GM04503 (cell line): Measurements from ENCODE around the gene HNRNPA3.
"Not testable (repeated sequence)": the region's sequence is repeated elsewhere in the genome, so short reads cannot be mapped to it uniquely, and the experiment has no call there.

ENCODE experiments used
- DNase-seq: peaks from one replicate; pipeline ENCODE4 v3.0.0-alpha.2; 2012; ENCODE audit warnings: low read depth

Gene HNRNPA3

DNA sequence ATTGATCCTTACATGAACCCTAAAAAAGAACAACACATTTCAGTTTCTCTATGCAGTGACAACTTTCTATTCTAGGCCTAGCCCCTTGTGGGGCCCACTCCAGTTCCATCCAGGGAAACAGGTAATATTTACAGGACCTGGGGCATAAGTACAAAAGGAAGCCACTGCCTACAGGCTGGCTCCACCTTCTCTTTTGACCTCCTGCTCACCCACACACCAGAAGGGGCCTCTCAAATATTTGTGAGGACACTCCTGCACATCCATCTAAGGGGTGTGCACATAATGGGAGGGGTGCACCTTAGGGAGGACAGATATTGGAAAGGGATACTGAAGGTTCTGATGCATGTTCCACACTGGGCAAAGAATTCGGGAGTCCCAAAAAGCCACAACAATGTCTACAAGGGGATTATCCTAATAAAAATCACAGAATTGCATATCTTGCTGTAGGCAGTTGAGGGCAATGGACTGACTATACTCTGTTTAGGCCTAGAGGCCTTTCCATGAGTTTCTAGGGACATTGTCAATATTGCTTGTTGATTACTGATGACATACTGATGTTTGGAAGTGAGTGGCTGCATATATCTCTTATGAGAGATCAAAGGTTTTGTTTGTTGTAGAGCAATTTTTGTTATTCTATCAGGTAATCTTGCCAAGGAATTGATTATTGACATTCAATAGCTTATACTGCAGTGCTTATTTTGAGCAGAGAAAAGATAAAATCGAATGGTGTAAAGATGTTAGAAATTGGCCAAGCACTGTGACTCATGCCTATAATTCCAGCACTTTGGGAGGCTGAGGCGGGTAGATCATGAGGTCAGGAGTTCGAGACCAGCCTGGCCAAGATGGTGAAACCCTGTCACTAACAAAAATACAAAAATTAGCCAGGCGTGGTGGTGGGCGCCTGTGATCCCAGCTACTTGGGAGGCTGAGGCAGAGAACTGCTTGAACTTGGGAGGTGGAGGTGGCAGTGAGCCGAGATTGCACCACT, 23.8 kb upstream of the HNRNPA3 start:
- DNase-seq, result no peak

DNA sequence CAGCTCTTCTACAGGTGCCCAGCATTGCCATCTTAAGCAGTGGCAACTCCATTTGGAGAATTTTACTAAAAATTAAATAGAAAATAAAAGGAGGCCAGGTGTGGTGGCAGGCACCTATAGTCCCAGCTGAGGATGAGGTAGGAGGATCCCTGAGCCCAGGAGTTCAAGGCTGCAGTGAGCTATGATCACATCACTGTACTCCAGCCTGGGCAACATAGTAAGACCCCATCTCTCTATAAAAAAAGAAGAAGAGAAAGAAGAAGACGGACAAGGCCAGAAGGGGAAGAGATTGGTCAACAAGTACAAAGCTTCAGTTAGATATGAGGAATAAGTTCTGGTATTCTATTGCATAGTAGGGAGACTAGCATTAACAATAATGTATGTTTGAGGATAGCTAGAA, 21.7 kb upstream of the HNRNPA3 start:
- no peak for DNase-seq

DNA sequence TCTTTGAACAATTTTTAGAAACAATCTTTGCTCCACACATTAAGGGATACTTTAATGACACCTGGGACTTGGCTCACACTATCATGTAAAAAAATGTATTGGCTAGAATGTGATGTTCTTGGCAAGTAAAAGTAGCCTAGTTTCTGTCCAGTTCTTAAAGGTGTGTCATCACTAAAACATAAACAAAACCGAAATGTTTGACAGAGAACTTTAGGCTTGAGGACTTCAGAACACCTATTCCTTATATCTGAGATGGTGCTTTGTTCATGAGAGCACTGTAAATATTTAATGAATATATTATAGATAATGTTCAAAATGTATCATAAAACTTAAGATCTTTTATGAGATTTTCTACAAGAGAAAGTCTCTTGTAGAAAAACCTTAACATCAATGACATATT, 19.8 kb upstream of the HNRNPA3 start:
- no peak for DNase-seq

DNA sequence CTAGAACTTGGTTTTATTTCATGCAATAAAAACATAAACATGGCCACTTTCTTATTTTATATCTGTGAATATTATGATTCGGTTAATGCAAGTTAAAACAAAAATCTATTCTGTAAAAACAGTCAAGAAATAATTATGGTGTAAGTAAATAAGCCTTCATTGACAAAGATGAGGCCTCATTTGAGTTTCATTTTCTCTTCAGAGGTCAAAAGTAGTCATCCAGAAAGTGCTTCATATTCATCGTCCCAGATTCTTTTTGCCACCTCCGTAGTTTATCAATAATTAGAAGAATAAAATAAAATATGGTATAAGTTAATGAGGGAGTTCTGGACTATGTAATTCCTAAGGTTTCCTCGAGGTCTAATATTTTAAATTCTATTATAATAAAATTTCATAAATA, 19.4 kb upstream of the HNRNPA3 start:
- DNase-seq, result no peak

DNA sequence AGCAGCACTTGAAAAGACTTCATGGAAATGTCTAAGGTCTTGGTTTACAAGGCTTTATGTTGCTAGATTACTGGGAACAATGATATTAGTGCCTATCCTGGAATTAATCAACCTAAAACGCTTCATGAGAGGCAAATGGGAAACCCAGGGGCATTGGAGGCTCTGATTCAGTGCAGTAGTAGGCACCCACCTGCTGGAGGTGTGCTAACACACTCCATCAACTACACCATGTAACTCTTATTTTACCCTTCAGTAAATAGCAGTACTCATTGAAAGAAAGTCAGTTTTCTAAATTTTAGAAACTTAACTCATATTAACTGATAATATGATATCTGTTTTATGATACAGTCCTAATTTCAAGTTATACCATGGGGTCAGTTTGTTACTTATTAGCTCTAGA, 17.4 kb upstream of the HNRNPA3 start:
- DNase-seq, result no peak

DNA sequence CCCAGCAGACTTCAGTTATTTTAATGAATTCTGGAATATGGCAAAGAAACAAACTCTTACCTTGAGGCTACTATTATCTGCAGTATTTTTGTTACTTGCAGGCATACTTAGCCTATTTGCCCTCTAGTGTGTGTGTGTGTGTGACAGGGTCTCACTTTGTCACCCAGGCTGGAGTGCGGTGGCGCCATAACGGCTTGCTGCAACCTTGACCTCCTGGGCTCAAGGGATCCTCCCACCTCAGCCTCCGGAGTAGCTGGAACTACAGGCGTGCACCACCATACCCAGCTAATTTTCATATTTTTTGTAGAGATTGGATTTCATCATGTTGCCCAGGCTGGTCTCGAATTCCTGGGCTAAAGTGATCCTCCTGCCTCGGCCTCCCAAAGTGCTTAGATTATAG, 12.2 kb upstream of the HNRNPA3 start:
- DNase-seq, result not testable (repeated sequence)

DNA sequence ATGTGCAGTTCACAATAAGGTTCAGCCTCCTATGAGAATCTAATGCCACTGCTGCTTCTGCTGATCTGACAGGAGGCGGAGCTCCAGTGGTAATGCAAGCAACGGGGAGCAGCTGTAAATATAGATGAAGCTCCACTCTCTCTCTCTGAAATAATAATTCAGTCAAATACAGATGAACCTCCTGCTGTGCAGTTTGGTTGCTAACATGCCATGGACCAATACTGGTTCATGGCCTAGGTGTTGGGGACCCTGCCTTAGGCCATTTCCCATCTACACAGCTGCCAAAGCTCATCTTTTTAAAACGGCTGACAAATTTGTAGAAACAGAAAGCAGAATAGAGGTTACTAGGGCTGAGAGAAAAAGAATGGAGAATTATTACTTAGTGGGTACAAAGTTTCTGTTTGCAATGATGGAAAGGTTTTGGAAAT, 10.7 kb upstream of the HNRNPA3 start:
- no peak for DNase-seq

DNA sequence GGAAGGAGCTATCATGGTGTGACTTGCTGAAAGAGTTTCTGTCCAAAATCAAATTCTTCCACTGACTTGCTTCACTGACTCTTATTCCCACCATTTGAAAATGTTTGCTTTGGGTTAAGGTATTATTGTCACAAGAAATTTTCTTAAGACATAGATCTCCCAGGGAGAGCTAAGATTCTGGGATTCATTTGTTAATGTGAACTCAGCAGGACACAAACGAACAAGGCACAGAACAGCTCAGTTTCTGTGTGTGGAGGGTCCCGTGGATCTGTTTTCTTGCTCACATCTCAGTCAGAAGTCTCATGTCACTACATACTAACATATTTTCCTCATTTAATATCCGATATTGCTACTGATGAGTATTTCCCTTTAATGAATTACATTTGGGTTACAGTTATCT, 8.2 kb upstream of the HNRNPA3 start:
- no peak for DNase-seq

DNA sequence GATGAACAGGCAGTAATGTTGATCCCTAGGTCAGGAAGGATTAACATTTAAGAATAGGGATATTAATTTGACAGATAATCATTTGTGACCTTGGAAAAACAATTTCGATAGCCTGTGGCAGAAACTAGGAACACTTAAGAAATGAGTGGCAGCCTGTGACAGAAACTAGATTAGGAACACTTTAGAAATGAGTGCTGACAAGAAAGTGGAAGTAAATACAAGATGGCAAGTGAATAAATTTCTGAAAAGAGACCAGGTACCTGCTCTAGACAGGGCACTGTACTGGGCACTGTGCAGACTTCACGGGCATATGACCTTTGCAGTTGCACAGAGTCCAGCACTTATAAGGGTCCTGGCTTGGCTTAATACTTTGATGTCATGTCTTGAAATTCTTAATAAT, 5.5 kb upstream of the HNRNPA3 start:
- no peak for DNase-seq

DNA sequence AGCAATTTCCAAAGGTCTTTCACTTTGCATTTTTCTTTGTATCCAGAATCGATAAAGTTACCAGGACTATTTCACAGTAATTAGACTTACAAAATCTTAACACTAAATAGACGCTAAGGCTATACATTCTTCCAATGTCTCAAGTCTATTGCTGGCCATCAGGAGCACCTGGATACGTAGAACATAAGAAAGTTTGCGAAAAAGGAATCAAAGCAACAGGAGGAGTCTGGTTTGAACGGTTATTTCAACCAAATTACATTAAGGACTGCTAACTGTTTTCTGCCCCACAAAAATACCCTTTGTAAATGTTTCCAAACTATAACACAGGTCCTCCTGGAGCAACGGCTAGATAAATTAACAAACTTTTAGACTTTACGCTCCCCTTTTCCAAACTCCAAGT, 1.4 kb upstream of the HNRNPA3 start:
- DNase-seq, result no peak

DNA sequence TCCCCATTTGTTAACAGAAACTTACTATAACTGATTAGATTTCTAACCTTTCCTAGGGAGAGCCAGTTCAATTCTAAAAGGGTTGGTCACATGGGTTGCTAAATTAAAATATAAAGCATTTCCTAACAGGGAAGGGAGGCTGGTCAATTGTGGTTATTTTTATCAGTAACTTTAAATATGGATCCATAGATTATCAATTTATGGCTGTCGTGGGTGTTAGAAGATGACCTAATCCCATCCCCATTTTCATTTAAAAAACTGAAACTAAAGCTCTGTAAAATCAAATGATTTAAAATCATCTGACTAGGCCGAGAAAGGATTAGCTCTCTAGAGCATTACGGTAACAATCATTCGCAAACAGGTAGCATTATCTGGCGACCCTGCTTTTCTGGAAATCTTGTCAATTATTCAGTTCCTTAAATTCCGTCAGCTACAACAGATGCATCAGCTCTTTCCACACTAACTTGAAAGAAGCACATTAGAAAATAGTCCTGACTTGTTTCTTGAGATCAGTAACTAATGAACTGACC, 953 bp upstream of the HNRNPA3 start:
- no peak for DNase-seq

DNA sequence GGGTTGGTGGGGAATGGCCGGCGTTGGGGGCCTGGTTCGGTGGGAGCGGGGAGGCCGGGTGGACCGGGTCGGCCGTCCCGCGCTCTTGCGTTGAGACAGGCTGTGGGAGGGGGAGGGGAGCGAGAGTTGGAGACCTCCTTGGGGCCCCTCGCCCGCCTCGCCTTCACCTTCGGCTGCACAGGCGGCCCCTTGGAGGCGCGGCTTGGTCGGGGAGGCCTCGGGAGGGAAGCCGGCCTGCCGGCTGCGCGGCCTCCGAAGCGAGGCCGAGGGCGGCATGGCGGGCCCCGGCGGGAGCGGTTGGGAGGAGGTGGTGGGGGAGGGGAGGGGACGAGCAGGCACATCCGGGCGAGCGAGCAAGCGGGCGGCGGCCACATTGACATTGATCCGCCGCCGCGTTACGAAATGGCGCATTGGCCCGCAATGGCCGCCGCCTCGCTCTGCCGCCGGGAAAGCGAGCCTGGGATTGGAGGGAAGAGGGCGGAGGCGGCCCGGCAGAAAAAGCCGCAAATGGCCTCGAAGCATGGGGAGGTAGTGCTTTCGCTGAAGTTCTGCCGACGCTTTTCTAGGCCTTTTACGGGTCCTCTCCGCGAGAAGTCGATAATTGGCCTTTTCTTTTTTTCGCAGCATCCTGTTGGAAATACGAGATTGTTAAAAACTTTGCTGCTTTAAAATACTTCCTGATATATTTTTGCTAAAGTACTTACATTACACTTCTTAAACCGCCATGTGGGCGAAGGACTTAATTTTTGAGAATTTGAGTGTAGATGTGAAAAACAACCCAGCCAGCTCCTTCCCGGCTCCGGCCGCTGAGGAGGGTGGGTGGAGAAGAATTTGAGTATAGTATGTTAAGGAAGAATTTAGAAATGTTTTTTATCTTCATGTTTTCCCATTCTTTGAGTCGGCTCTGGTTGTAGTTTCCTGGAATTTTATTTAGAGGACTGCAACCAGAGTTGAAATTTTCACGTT, 580 bp downstream of the HNRNPA3 start:
- DNase-seq, result peak; percentile 42

DNA sequence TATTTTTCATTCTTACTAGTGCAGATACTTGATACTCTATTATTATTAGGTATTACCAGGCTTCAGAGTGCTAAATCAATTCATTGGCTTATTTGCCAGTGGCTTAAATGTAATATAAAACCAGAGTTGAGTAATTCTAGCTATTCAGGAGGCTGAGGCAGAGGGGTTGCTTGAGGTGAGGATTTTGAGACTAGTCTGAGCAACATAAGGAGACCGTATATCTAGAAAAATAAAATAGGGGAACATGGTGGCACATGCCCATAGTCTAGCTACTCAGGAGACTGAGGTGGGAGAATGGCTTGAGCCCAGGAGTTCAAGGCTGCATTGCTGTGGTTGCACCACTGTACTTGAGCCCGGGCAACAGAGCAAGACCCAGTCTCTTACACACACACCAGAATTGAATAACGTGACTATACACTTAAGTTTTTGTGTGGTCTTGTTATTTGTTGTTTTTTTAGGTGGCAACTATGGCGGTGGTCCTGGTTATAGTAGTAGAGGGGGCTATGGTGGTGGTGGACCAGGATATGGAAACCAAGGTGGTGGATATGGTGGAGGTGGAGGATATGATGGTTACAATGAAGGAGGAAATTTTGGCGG, 4.8 kb downstream of the HNRNPA3 start:
- DNase-seq, result no peak

DNA sequence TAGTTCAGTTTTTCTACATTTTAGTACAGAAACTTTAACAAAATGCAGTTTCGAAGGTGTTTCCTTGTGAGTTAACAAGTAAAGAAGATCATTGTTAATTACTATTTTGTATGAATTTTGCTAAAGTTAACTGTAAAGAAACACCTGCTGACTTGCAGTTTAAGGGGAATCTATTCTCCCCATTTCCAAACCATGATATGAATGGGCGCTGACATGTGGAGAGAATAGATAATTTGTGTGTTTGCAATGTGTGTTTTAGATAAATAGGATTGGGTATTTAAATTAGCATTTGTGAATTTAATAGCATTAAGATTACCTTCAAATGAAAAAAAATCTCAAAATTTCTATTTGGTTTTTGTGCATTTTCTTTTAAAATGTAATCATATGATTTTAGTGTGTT, 7.2 kb downstream of the HNRNPA3 start:
- not testable (repeated sequence) for DNase-seq

DNA sequence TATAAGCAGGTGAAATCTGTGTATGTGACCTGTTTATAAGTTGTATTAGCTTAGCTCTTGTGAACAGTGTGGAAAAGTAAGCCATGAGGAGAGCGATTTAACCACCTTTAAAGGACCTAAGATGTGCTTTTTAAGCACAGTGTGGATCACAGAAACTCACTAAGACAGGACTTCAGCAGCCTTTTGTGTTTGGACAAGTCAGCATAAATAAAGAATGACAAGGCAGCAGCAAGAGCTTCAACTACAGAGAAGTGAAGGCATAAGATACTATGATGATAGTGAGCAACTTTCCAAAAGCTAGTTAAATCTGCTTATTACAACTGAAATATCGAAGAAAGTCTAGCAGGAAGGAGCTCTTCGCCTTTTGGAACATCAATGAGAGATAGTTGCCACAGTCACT, 8.9 kb downstream of the HNRNPA3 start:
- DNase-seq, result no peak

DNA sequence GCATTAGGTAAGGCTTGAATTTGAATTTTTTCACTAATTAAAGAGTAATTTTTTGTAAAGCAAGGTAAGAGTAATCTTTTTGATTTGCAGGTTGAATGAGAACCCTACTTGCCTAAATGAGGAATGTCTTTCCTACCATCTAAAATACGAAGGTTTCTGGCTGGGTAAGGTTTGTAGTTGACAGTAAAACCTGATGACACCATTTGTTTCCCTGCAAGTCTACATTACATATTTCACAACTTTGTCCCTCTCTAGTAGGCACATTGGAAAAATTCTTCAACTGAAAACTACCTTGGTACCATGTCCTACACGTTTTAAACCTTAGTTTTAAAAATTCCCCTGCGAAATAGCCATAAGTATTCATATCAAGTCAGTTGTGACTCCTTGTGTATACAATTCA, 9.4 kb downstream of the HNRNPA3 start:
- no peak for DNase-seq

DNA sequence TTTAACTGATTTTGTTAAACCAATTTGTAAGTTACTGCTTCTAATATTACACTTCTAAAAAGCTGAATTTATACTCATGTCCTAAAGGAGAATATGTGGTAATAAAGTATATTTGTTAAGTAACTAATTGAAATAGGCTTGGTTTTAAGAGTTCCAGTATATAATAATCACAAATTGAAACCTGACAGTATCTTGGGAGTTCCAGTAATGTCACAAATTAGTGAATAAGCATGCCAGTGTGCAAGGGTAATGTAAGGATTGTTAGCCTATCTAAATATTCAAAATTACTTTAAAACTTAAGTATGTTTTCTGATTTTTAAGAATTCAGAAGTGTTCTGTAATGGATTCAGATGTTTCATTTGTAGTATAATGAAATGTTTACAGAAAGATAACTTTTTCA, 10.8 kb downstream of the HNRNPA3 start:
- DNase-seq, result not testable (repeated sequence)

DNA sequence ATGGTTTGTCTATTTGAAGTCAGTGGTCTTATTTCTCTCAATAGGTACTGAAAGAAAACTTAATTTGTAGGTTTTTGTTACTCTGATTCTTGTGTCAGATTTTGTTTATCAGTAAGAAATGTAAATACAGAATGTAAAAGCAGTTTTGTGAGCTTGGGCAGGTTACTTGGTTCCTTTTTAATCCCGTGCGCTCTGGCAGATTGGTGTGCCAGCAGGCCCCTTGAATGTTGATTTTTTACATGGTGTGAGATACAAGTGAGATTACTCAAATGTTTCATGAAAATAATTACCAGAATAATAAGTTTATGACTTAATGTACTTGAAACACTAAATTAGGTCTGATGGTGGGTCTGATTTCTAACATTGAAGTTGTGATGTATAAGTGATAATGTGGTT, 13.4 kb downstream of the HNRNPA3 start:
- DNase-seq, result no peak

DNA sequence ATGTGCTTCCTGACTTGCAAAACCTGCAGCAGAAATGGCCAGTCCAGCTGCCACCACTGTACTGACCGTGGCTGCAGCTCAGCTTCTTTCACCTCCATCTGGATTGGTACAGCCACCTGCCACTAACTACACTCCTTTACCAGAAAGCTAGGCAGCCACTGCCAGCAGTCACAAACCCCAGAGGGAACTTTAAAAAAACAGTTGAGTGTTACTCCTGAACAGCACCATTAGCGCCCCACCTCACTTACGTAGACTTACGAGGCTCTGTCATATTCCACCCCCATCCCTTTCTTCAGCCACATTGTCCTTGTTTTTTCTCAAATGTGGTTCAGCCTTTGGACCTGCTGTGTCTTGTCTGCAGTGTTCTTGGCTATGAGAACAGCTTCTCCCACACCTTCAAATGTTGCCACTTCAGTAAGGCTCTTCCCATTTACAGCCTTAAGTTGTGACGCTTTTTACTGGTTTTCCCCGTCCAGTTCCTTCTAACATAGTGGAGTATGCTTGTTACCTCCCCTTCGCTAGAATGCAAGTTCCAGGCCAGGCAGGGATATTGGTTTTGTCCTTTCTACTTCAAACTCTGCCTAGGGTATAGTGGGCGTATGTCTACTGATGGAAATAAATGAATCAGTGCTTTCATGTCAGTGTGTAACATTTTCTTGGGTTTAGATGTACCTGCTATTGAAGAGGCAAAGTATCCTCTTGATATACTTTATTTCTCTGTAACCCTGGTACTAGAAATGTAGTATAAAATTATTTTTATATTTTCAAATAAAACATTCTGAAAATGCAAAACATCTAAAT, 17.0 kb downstream of the HNRNPA3 start:
- no peak for DNase-seq

DNA sequence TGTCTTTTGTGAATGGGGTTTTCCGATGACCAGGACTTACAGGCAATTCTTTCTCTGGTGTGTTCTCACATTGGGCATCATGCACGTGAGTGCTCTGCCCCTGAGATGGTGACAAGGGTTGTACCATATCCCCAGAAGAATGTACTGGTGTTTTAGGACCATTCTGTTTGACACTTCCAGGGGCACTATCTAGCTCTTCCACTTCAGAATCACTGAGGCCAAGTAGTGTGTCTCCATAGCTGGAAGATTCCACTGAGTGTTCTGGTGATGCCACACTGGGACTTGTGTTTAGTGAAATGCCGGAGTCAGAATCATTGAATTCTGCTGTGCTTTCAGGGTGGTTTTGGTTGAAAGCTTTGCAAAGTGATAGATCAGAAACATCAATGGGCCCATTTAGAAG, 18.7 kb downstream of the HNRNPA3 start:
- DNase-seq, result no peak

DNA sequence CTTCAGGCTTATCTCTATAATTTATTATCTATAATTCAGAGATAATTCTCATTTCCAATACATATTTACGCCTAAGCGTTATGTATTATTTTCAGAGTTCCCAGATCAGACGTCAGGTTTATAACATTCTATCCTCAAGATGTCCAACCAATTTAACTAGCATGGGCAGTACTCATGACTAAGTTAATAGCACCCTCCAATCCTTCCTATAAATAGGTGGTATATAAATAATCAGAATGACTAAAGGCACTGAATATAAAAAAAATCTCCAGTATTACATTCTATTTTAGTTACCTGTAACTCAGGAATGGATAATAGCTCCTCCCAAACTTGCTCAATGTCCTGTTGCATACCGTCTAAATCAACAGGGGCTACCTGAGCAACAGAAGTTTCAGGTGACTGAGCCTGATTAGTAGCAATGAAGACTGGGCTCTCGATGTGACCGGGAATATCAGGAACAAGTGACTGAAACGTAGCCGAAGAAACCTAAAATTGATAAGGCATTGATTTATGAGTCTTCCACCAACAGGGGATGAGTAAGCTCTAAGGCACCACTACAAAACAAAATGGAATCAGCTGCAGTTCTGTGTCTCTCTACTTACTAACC, 19.6 kb downstream of the HNRNPA3 start:
- DNase-seq, result no peak
